HEK293 (cell line): ENCODE measurements around the gene EPHA6.

Experiments
- CTCF ChIA-PET: fragments of 350-600 bp; formaldehyde crosslinking; extraction: SDS; loops from one replicate; lab custom pipeline; 2021; ENCODE audit warnings: antibody characterized with exemption; lab: Yijun Ruan, JAX
- POLR2A ChIA-PET: fragments of 300-600 bp; formaldehyde crosslinking; extraction: SDS; loops from one replicate; lab custom pipeline; 2020; ENCODE audit warnings: antibody characterized with exemption, inconsistent platforms; lab: Yijun Ruan, JAX
- H3K27ac ChIP-seq: fragments of 200-500 bp; sonication (Bioruptor generic); 2 replicates; pipeline ENCODE4 v1.5.1; 2014; ENCODE audit warnings: low read depth, low read length, control low read depth, inconsistent platforms; ENCODE audit errors: extremely low read depth
- H3K36me3 ChIP-seq, 2 experiments: fragments of 200-500 bp in 1 of 2; sonication (Bioruptor generic) in 1 of 2; 1 replicate in 1 of 2; 2 replicates in 1 of 2; pipeline ENCODE4 v1.5.1; 2014 to 2017; ENCODE audit warnings: inconsistent platforms in 2 of 2, low read length in 2 of 2; ENCODE audit not compliant: control insufficient read depth in 2 of 2, insufficient read depth in 1 of 2
- H3K4me1 ChIP-seq: fragments of 200-500 bp; sonication (Bioruptor generic); 2 replicates; pipeline ENCODE4 v1.5.1; 2014; ENCODE audit warnings: mild to moderate bottlenecking, low read length, inconsistent platforms; ENCODE audit not compliant: control insufficient read depth, insufficient read depth
- H3K4me3 ChIP-seq: 2 replicates; pipeline ENCODE4 v1.5.1; 2011; ENCODE audit warnings: low read depth, mild to moderate bottlenecking, control low read depth, low read length, moderate library complexity
- H3K9me3 ChIP-seq: fragments of 200-500 bp; sonication (Bioruptor generic); 2 replicates; pipeline ENCODE4 v1.5.1; 2014; ENCODE audit warnings: low read depth, low read length, inconsistent platforms; ENCODE audit not compliant: control insufficient read depth, insufficient read depth
- ATF2 ChIP-seq: fragments of 450-650 bp; formaldehyde crosslinking; IDR thresholded peaks from 2 replicates; pipeline ENCODE4 v1.5.1; 2016; ENCODE audit warnings: missing biosample characterization, missing genetic modification characterization, low read depth
- BCL6B ChIP-seq: fragments of 450-650 bp; formaldehyde crosslinking; IDR thresholded peaks from 2 replicates; pipeline ENCODE4 v1.5.1; 2017; ENCODE audit warnings: missing biosample characterization, missing genetic modification characterization
- GLIS1 ChIP-seq: fragments of 450-650 bp; formaldehyde crosslinking; IDR thresholded peaks from 2 replicates; pipeline ENCODE4 v1.5.1; 2016; ENCODE audit warnings: missing biosample characterization, missing genetic modification characterization
- HOXC10 ChIP-seq: sonication (generic); formaldehyde crosslinking; IDR thresholded peaks from 2 replicates; pipeline ENCODE4 v1.8.1; 2023; ENCODE audit warnings: mild to moderate bottlenecking, missing genetic modification reagents
- KLF16 ChIP-seq: fragments of 450-650 bp; formaldehyde crosslinking; IDR thresholded peaks from 2 replicates; pipeline ENCODE4 v1.5.1; 2017; ENCODE audit warnings: missing biosample characterization, missing genetic modification characterization
- KLF17 ChIP-seq: fragments of 450-650 bp; formaldehyde crosslinking; IDR thresholded peaks from 2 replicates; pipeline ENCODE4 v1.5.1; 2016; ENCODE audit warnings: missing biosample characterization, missing genetic modification characterization
- MZF1 ChIP-seq: fragments of 450-650 bp; formaldehyde crosslinking; IDR thresholded peaks from 2 replicates; pipeline ENCODE4 v1.5.1; 2017; ENCODE audit warnings: missing biosample characterization, missing genetic modification characterization, borderline replicate concordance
- PRDM4 ChIP-seq: fragments of 450-650 bp; formaldehyde crosslinking; IDR thresholded peaks from 2 replicates; pipeline ENCODE4 v1.5.1; 2017; ENCODE audit warnings: missing biosample characterization, missing genetic modification characterization
- ZBTB11 ChIP-seq: fragments of 450-650 bp; formaldehyde crosslinking; conservative IDR thresholded peaks from 2 replicates; pipeline ENCODE4 v1.5.1; 2016; ENCODE audit warnings: low read depth, missing biosample characterization, missing genetic modification characterization
- ZBTB49 ChIP-seq: fragments of 450-650 bp; formaldehyde crosslinking; IDR thresholded peaks from 2 replicates; pipeline ENCODE4 v1.5.1; 2016; ENCODE audit warnings: missing biosample characterization, missing genetic modification characterization, low read depth
- ZNF112 ChIP-seq: fragments of 450-650 bp; formaldehyde crosslinking; IDR thresholded peaks from 2 replicates; pipeline ENCODE4 v1.5.0; 2017; ENCODE audit warnings: missing biosample characterization, missing genetic modification characterization
- ZNF132 ChIP-seq: fragments of 450-650 bp; formaldehyde crosslinking; IDR thresholded peaks from 2 replicates; pipeline ENCODE4 v1.5.1; 2017; ENCODE audit warnings: missing biosample characterization, missing genetic modification characterization, borderline replicate concordance
- ZNF157 ChIP-seq: fragments of 450-650 bp; formaldehyde crosslinking; IDR thresholded peaks from 2 replicates; pipeline ENCODE4 v1.5.1; 2016; ENCODE audit warnings: missing biosample characterization, missing genetic modification characterization
- ZNF202 ChIP-seq: fragments of 450-650 bp; formaldehyde crosslinking; IDR thresholded peaks from 2 replicates; pipeline ENCODE4 v1.5.1; 2016; ENCODE audit warnings: missing biosample characterization, missing genetic modification characterization, borderline replicate concordance
- ZNF221 ChIP-seq: fragments of 450-650 bp; formaldehyde crosslinking; IDR thresholded peaks from 2 replicates; pipeline ENCODE4 v1.5.1; 2017; ENCODE audit warnings: missing biosample characterization, missing genetic modification characterization, borderline replicate concordance
- ZNF341 ChIP-seq: fragments of 450-650 bp; formaldehyde crosslinking; IDR thresholded peaks from 2 replicates; pipeline ENCODE4; 2016; ENCODE audit warnings: low read depth, missing biosample characterization, missing genetic modification characterization
- ZNF600 ChIP-seq: fragments of 450-650 bp; formaldehyde crosslinking; IDR thresholded peaks from 2 replicates; pipeline ENCODE4 v1.5.1; 2016; ENCODE audit warnings: missing biosample characterization, missing genetic modification characterization
- ZNF639 ChIP-seq: fragments of 450-650 bp; formaldehyde crosslinking; IDR thresholded peaks from 2 replicates; pipeline ENCODE4 v1.5.1; 2016; ENCODE audit warnings: missing biosample characterization, missing genetic modification characterization
- ZNF747 ChIP-seq: fragments of 450-650 bp; formaldehyde crosslinking; IDR thresholded peaks from 2 replicates; pipeline ENCODE4 v1.5.1; 2016; ENCODE audit warnings: missing biosample characterization, missing genetic modification characterization
- ZNF792 ChIP-seq: fragments of 450-650 bp; formaldehyde crosslinking; IDR thresholded peaks from 2 replicates; pipeline ENCODE4 v1.5.1; 2016; ENCODE audit warnings: missing biosample characterization, missing genetic modification characterization
- ZSCAN23 ChIP-seq: fragments of 450-650 bp; formaldehyde crosslinking; IDR thresholded peaks from 2 replicates; pipeline ENCODE4 v1.5.1; 2016; ENCODE audit warnings: missing biosample characterization, missing genetic modification characterization
- ZSCAN5A ChIP-seq: fragments of 450-650 bp; formaldehyde crosslinking; IDR thresholded peaks from 2 replicates; pipeline ENCODE4 v1.5.1; 2016; ENCODE audit warnings: missing biosample characterization, missing genetic modification characterization

The EPHA6 gene

GRCh38 chr3:97438131-97438530 is 623.7 kb downstream of the EPHA6 start (continued):
- TF ChIP-seq ZBTB11 = no peak
- no peak for TF ChIP-seq KLF17
- TF ChIP-seq ZNF341 (tag by site-specific recombination) = no peak

- H3K4me1 ChIP-seq = no peaks in the 10 kb centered on the region
- no peak overlapping the region for H3K4me3 ChIP-seq
- no peaks in the 10 kb centered on the region for H3K9me3 ChIP-seq
- TF ChIP-seq HOXC10 (CRISPR knock-in tag) (no peak), ZNF747 (no peak), KLF16 (tag by site-specific recombination) (no peak), ZNF157 (tag by site-specific recombination) (no peak), ZNF639 (tag by site-specific recombination) (no peak), ZBTB49 (tag by site-specific recombination) (no peak), ZSCAN23 (tag by site-specific recombination) (no peak), BCL6B (tag by site-specific recombination) (no peak), MZF1 (tag by site-specific recombination) (no peak), ZNF221 (no peak), ZNF112 (tag by site-specific recombination) (no peak), ZNF132 (tag by site-specific recombination) (no peak), ZNF600 (no peak), ZNF792 (tag by site-specific recombination) (no peak), ZNF202 (tag by site-specific recombination) (no peak), GLIS1 (tag by site-specific recombination) (no peak), PRDM4 (tag by site-specific recombination) (no peak), ZSCAN5A (tag by site-specific recombination) (no peak), ATF2 (tag by site-specific recombination) (no peak)
- H3K36me3 ChIP-seq = no peaks in the 10 kb centered on the region
- CTCF ChIA-PET = interaction anchor here (0.5 kb wide), 1 partner anchor 289 kb away, joined by 4 read pairs; no protein-coding TSS in a partner anchor
- H3K27ac ChIP-seq = no peak overlapping the region
- POLR2A ChIA-PET = no interaction called here
Measured at GRCh38 chr3:97439373-97439772, 625.0 kb downstream of the EPHA6 start.
